CD14-positive monocyte (primary cell): ENCODE results near the gene VWC2L. TPM values are rescaled to one million over a fixed set of nuclear protein-coding genes. Genes with fewer than 3 reads are reported as not detected.

Source experiments
- DNase-seq, 3 donors: peaks; one replicate each; pipeline ENCODE4 v3.0.0-alpha.2; 2011 to 2022
- H2AFZ ChIP-seq: 2 replicates; pipeline ENCODE4 v1.6.0; 2012; ENCODE audit warnings: mild to moderate bottlenecking, low read depth, low read length, inconsistent platforms; ENCODE audit not compliant: insufficient read depth, poor library complexity, severe bottlenecking
- H3K27ac ChIP-seq, 2 donors: 1 replicate in 1 of 2; 2 replicates in 1 of 2; pipeline ENCODE4 v1.5.1; 2012 to 2013; ENCODE audit warnings: low read length in 2 of 2, control low read depth in 1 of 2, inconsistent platforms in 1 of 2, low read depth in 1 of 2, mild to moderate bottlenecking in 1 of 2
- H3K27me3 ChIP-seq, 2 donors: one replicate each; pipeline versions ENCODE4 v1.6.0 to v1.6.1; 2011 to 2013; ENCODE audit warnings: low read length in 2 of 2; ENCODE audit not compliant: control insufficient read depth in 2 of 2, insufficient read depth in 2 of 2
- H3K36me3 ChIP-seq, 2 donors: replicated peaks in 1 of 2; 1 replicate in 1 of 2; 2 replicates in 1 of 2; pipeline versions ENCODE4 v1.5.1 to v1.6.1; 2012 to 2013; ENCODE audit warnings: low read length in 2 of 2, control low read depth in 1 of 2, inconsistent platforms in 1 of 2, mild to moderate bottlenecking in 1 of 2; ENCODE audit not compliant: insufficient read depth in 2 of 2, control insufficient read depth in 1 of 2
- H3K4me1 ChIP-seq, 2 donors: 1 replicate in 1 of 2; 2 replicates in 1 of 2; pipeline versions ENCODE4 v1.5.1 to v1.6.1; 2012 to 2013; ENCODE audit warnings: low read length in 2 of 2, control low read depth in 1 of 2, inconsistent platforms in 1 of 2, mild to moderate bottlenecking in 1 of 2, moderate library complexity in 1 of 2; ENCODE audit not compliant: insufficient read depth in 2 of 2, control insufficient read depth in 1 of 2
- H3K4me2 ChIP-seq: replicated peaks from 2 replicates; pipeline ENCODE3; 2012; ENCODE audit warnings: low read length, moderate library complexity, mild to moderate bottlenecking; ENCODE audit not compliant: poor library complexity, severe bottlenecking; ENCODE audit errors: extremely low read depth
- H3K4me3 ChIP-seq, 3 experiments: fragments of 200-600 bp in 1 of 3; sonication (generic) in 1 of 3; replicated peaks in 1 of 3; 1 replicate in 2 of 3; 2 replicates in 1 of 3; pipeline ENCODE4 v1.5.1; 2011 to 2013; ENCODE audit warnings: low read length in 3 of 3, mild to moderate bottlenecking in 3 of 3, control low read depth in 2 of 3, low read depth in 2 of 3, inconsistent platforms in 1 of 3, moderate library complexity in 1 of 3
- H3K79me2 ChIP-seq: 2 replicates; pipeline ENCODE4 v1.6.0; 2012; ENCODE audit warnings: mild to moderate bottlenecking, control low read depth, inconsistent platforms, low read length, moderate library complexity; ENCODE audit not compliant: insufficient read depth
- H3K9ac ChIP-seq: 2 replicates; pipeline ENCODE4 v1.6.0; 2017; ENCODE audit warnings: low read length, mild to moderate bottlenecking; ENCODE audit not compliant: insufficient read depth, poor library complexity, severe bottlenecking
- H3K9me3 ChIP-seq, 2 donors: replicated peaks in 1 of 2; 1 replicate in 1 of 2; 2 replicates in 1 of 2; pipeline versions ENCODE4 v1.5.1 to v1.6.1; 2012 to 2013; ENCODE audit warnings: low read length in 2 of 2, control low read depth in 1 of 2; ENCODE audit not compliant: control insufficient read depth in 1 of 2, insufficient read depth in 1 of 2
- H4K20me1 ChIP-seq: 2 replicates; pipeline ENCODE4 v1.6.0; 2012; ENCODE audit warnings: mild to moderate bottlenecking, low read length, control low read depth, moderate library complexity; ENCODE audit not compliant: insufficient read depth
- H3K27ac Mint-ChIP-seq, 7 donors: one replicate each; pipeline ENCODE4 v1.8.0; 2020; ENCODE audit warnings: mild to moderate bottlenecking in 7 of 7, mixed read lengths in 7 of 7, moderate library complexity in 6 of 7, inconsistent platforms in 2 of 7
- H3K27me3 Mint-ChIP-seq, 3 donors: one replicate each; pipeline ENCODE4 v1.8.0; 2021 to 2022; ENCODE audit warnings: low read depth in 3 of 3, mild to moderate bottlenecking in 3 of 3, mixed read lengths in 3 of 3, moderate library complexity in 3 of 3, inconsistent platforms in 1 of 3
- H3K36me3 Mint-ChIP-seq, 2 donors: one replicate each; pipeline ENCODE4 v1.8.0; 2020; ENCODE audit warnings: mixed read lengths in 2 of 2, inconsistent platforms in 1 of 2, mild to moderate bottlenecking in 1 of 2
- H3K4me1 Mint-ChIP-seq: one replicate; pipeline ENCODE4 v1.8.0; 2020; ENCODE audit warnings: mild to moderate bottlenecking, mixed read lengths
- H3K4me3 Mint-ChIP-seq, 2 donors: one replicate each; pipeline ENCODE4 v1.8.0; 2020; ENCODE audit warnings: mild to moderate bottlenecking in 2 of 2, mixed read lengths in 2 of 2, moderate library complexity in 1 of 2
- H3K9me3 Mint-ChIP-seq, 7 donors: one replicate each; pipeline ENCODE4 v1.8.0; 2020 to 2022; ENCODE audit warnings: mixed read lengths in 7 of 7, mild to moderate bottlenecking in 6 of 7, moderate library complexity in 6 of 7, inconsistent platforms in 2 of 7
- WGBS: methylation state at CpG from one replicate; pipeline ENCODE4 v1.1.5; 2013; ENCODE audit warnings: missing lambda C conversion rate; ENCODE audit not compliant: insufficient coverage; 5-methylcytosine and 5-hydroxymethylcytosine counted together
- intact Hi-C, 2 donors: fragments of 100-400 bp; cut with micrococcal nuclease; formaldehyde crosslinking; loops; one replicate each; pipeline versions ENCODE4 v1.15.0 to v1.15.1; 2023
- polyA plus RNA-seq, 3 donors: library from polyadenylated mRNA; depleted of rRNA in 1 of 3; unstranded in 2 of 3; stranded (reverse) in 1 of 3; fragments of 300-500 nt in 2 of 3; fragments of >200 nt in 1 of 3; fragmentation: Illumina TruSeq in 2 of 3; gene quantifications; 1 replicate in 2 of 3; 2 replicates in 1 of 3; pipeline ENCODE4 v1.2.3, GENCODE V29; 2012 to 2021
- TF ChIP-seq, protein P1 (sequence below): fragments of 200-600 bp; IDR thresholded peaks from one replicate; pipeline ENCODE4 v1.8.0; 2022; ENCODE audit warnings: antibody characterized with exemption, mild to moderate bottlenecking

VWC2L gene
- polyA plus RNA-seq, 3 donors: not detected

DNA sequence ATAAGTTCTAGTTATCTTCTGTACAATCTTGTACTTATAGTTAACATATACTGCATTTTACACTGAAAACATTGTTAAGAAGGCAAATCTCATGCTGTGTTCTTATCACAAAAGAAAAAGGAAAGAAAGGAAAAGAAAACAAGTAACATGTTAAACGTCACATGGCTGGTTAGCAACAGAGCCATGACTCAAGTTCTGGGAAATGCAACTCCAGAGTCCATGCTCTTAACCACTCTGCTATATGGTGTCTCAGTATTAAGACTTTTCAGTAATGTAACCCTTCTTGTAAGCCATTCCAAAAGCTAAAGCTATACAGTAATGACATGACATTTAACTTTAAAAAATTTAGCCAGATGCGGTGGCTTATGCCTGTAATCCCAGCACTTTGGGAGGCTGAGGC lies 217.2 kb downstream of the VWC2L start:
- Mint-ChIP-seq H3K27me3 (no peaks in the 10 kb centered on the region), H3K4me3 (no peak overlapping the region), H3K27ac (no peak overlapping the region), H3K36me3 (no peaks in the 10 kb centered on the region), H3K4me1 (no peaks in the 10 kb centered on the region), H3K9me3 (peaks cover 0 to 5% (median 2%) of the 10 kb centered on the region in 7 donors)
- Histone ChIP-seq H4K20me1 (no peaks in the 10 kb centered on the region), H3K9me3 (peaks cover 4% of the 10 kb centered on the region in 2 donors), H3K79me2 (no peaks in the 10 kb centered on the region), H3K36me3 (no peaks in the 10 kb centered on the region), H2AFZ (no peak overlapping the region), H3K27ac (no peak overlapping the region), H3K27me3 (no peaks in the 10 kb centered on the region), H3K4me2 (no peak overlapping the region), H3K9ac (no peak overlapping the region), H3K4me1 (no peaks in the 10 kb centered on the region), H3K4me3 (no peak overlapping the region)
- no peak for DNase-seq
- TF ChIP-seq, protein P1, sequence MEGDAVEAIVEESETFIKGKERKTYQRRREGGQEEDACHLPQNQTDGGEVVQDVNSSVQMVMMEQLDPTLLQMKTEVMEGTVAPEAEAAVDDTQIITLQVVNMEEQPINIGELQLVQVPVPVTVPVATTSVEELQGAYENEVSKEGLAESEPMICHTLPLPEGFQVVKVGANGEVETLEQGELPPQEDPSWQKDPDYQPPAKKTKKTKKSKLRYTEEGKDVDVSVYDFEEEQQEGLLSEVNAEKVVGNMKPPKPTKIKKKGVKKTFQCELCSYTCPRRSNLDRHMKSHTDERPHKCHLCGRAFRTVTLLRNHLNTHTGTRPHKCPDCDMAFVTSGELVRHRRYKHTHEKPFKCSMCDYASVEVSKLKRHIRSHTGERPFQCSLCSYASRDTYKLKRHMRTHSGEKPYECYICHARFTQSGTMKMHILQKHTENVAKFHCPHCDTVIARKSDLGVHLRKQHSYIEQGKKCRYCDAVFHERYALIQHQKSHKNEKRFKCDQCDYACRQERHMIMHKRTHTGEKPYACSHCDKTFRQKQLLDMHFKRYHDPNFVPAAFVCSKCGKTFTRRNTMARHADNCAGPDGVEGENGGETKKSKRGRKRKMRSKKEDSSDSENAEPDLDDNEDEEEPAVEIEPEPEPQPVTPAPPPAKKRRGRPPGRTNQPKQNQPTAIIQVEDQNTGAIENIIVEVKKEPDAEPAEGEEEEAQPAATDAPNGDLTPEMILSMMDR: no peak
- 100% methylated on average over 1 of the region's 2 CpGs for WGBS
- intact Hi-C loops: no loop called here
